Measurements from ENCODE around the gene RNF128. TPM values are rescaled to one million over a fixed set of nuclear protein-coding genes. Genes with fewer than 3 reads are reported as not detected.

Gene RNF128
- total RNA-seq, 5 donors from 2014 or later (not counting 1 experiment from before 2014, with no cell fraction given), result 0.12 to 0.16 (median 0.13) TPM; not detected in 2

DNA sequence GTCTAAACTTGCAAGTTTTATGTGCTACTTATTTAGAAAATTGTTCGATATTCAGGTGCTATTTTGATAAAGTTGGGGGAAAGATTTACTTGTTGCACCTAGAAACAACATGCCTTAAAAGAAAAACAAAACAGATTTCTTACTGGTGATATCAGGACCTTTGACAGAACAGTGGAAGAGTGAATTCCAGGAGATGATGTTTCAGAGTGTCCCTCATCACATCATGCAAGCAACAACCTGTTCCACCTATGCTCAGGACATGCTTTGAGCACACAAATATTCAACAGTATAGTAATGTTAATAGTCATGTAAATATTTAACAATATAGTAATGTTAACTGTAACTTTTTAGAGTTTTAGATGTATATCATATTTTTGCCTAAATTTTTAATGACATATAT is 23.9 kb upstream of the RNF128 start:
- Mint-ChIP-seq H3K9me3 (no peaks in the 10 kb centered on the region), H3K27ac (no peak overlapping the region), H3K4me3 (no peak overlapping the region), H3K36me3 (no peaks in the 10 kb centered on the region), H3K4me1 (no peaks in the 10 kb centered on the region), H3K27me3 (peaks cover 3 to 33% of the 10 kb centered on the region in 2 donors)
- ChIA-PET POLR2A (no interaction called here), CTCF (no interaction called here)
- Histone ChIP-seq H3K4me1 (ENCODE audit: control insufficient read depth in 1 of 2, extremely low read depth in 1 of 2, insufficient read depth in 2 of 2, low read length in 2 of 2) (no peaks in the 10 kb centered on the region), H3K36me3 (ENCODE audit: control insufficient read depth in 2 of 2, extremely low read depth in 1 of 2, insufficient read depth in 1 of 2, low read length in 1 of 2) (no peaks in the 10 kb centered on the region), H3K4me3 (ENCODE audit: control insufficient read depth in 1 of 2, extremely low read depth in 1 of 2, low read length in 1 of 2) (no peak overlapping the region), H3K27ac (ENCODE audit: low read length) (no peak overlapping the region), H3K27me3 (replicated peaks in 1 of 2; ENCODE audit: control insufficient read depth in 2 of 2, extremely low read depth in 1 of 2, insufficient read depth in 2 of 2, low read length in 1 of 2) (no peaks in the 10 kb centered on the region), H3K9me3 (no peaks in the 10 kb centered on the region)
- no peak for DNase-seq
- ATAC-seq (replicated peaks in 1 of 4), result no peak
- WGBS (ENCODE audit: insufficient coverage), result no CpG with 5 or more reads among the region's 1 CpG

DNA sequence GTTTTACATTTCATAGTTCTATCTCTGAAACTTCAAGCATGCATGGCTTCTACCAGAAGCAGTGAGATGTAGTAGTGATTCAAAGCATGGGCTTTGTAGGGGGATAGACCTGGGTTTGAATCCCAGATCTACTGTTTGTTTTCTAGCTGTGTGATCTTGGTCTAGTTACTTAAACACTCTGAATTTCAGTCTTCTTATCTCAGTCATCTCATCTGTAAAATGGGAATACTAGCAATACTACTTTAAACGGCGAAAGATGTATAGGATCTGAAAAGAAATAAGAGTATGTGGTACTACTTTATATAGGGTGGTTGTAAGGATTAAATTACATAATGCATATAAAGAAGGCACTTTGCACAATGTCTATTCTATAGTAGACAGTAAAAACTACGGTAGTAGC is 20.0 kb upstream of the RNF128 start:
- Histone ChIP-seq H3K27me3 (replicated peaks in 1 of 2; ENCODE audit: control insufficient read depth in 2 of 2, extremely low read depth in 1 of 2, insufficient read depth in 2 of 2, low read length in 1 of 2) (no peaks in the 10 kb centered on the region), H3K27ac (ENCODE audit: low read length) (no peak overlapping the region), H3K4me1 (ENCODE audit: control insufficient read depth in 1 of 2, extremely low read depth in 1 of 2, insufficient read depth in 2 of 2, low read length in 2 of 2) (no peaks in the 10 kb centered on the region), H3K36me3 (ENCODE audit: control insufficient read depth in 2 of 2, extremely low read depth in 1 of 2, insufficient read depth in 1 of 2, low read length in 1 of 2) (no peaks in the 10 kb centered on the region), H3K4me3 (ENCODE audit: control insufficient read depth in 1 of 2, extremely low read depth in 1 of 2, low read length in 1 of 2) (no peak overlapping the region), H3K9me3 (no peaks in the 10 kb centered on the region)
- no peak overlapping the region for H3K27ac Mint-ChIP-seq
- CTCF ChIA-PET, result no interaction called here
- H3K36me3 Mint-ChIP-seq, result no peaks in the 10 kb centered on the region
- H3K27me3 Mint-ChIP-seq, result peaks cover 0 to 26% of the 10 kb centered on the region in 2 donors
- no CpG with 5 or more reads among the region's 3 CpGs for WGBS (ENCODE audit: insufficient coverage)
- H3K9me3 Mint-ChIP-seq, result no peaks in the 10 kb centered on the region
- no peaks in the 10 kb centered on the region for H3K4me1 Mint-ChIP-seq
- no peak overlapping the region for H3K4me3 Mint-ChIP-seq
- ATAC-seq (replicated peaks in 1 of 4), result no peak
- DNase-seq, result no peak
- POLR2A ChIA-PET, result no interaction called here

DNA sequence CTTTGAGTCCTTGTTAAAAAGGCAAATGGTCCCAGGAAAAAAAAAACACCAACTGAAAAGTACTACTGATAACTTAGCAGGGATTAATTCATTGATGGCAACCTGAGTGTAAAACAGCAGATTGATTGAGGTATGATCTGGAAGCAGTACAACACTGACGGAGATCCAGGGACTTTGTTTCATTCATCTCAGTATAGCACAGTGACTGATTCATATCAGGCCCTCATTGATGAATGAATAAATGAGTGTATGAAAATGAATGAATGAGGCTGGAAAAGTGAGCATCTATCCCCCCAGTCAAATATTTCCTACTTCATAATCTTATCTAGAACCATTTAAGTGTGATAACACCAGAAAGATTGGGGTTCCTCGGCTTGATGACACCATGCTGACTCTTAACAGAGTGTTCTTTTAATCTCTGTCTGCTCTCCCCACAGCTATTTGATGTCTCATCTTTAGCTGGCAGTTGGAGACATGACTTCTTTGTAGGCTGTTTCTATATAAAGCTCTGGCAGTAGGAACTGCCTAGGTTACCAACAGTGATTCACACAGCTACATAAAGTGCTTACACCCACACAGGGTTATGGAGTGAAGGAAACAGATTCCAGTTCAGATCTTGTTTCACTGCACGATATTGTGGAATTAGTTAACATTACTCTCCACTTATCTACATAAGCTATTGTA is 18.6 kb upstream of the RNF128 start:
- WGBS (ENCODE audit: insufficient coverage), result no CpG with 5 or more reads among the region's 3 CpGs
- Histone ChIP-seq H3K27me3 (replicated peaks in 1 of 2; ENCODE audit: control insufficient read depth in 2 of 2, extremely low read depth in 1 of 2, insufficient read depth in 2 of 2, low read length in 1 of 2) (no peaks in the 10 kb centered on the region), H3K27ac (ENCODE audit: low read length) (no peak overlapping the region), H3K9me3 (no peaks in the 10 kb centered on the region), H3K4me1 (ENCODE audit: control insufficient read depth in 1 of 2, extremely low read depth in 1 of 2, insufficient read depth in 2 of 2, low read length in 2 of 2) (no peaks in the 10 kb centered on the region), H3K36me3 (ENCODE audit: control insufficient read depth in 2 of 2, extremely low read depth in 1 of 2, insufficient read depth in 1 of 2, low read length in 1 of 2) (no peaks in the 10 kb centered on the region), H3K4me3 (ENCODE audit: control insufficient read depth in 1 of 2, extremely low read depth in 1 of 2, low read length in 1 of 2) (no peak overlapping the region)
- H3K9me3 Mint-ChIP-seq, result no peaks in the 10 kb centered on the region
- no peak for DNase-seq
- H3K36me3 Mint-ChIP-seq, result no peaks in the 10 kb centered on the region
- ATAC-seq (replicated peaks in 1 of 4), result no peak
- H3K27me3 Mint-ChIP-seq, result peaks cover 0 to 21% of the 10 kb centered on the region in 2 donors
- H3K4me1 Mint-ChIP-seq, result no peaks in the 10 kb centered on the region
- no peak overlapping the region for H3K27ac Mint-ChIP-seq
- ChIA-PET CTCF (no interaction called here), POLR2A (no interaction called here)
- H3K4me3 Mint-ChIP-seq, result no peak overlapping the region

DNA sequence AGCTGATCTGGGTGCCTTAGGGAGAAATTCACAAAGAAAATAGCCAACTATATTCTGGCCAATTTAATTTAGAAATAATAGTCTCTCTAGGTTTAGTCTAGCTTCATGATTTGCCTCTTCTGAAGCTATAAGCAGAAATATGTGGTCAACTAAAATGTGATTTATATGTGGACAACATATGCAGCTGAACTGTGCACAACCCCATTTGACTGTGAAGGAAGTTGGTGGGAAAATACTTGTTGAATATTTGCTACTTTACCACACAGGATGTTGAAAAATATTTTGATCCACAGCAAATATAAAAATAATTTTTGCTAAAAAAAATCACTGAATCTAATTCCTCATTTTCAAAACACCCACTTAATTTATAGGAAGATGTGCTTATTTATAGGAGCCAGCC is 15.7 kb upstream of the RNF128 start:
- Histone ChIP-seq H3K4me1 (ENCODE audit: control insufficient read depth in 1 of 2, extremely low read depth in 1 of 2, insufficient read depth in 2 of 2, low read length in 2 of 2) (no peaks in the 10 kb centered on the region), H3K27me3 (replicated peaks in 1 of 2; ENCODE audit: control insufficient read depth in 2 of 2, extremely low read depth in 1 of 2, insufficient read depth in 2 of 2, low read length in 1 of 2) (no peaks in the 10 kb centered on the region), H3K36me3 (ENCODE audit: control insufficient read depth in 2 of 2, extremely low read depth in 1 of 2, insufficient read depth in 1 of 2, low read length in 1 of 2) (no peaks in the 10 kb centered on the region), H3K27ac (ENCODE audit: low read length) (no peak overlapping the region), H3K9me3 (no peaks in the 10 kb centered on the region), H3K4me3 (ENCODE audit: control insufficient read depth in 1 of 2, extremely low read depth in 1 of 2, low read length in 1 of 2) (no peak overlapping the region)
- Mint-ChIP-seq H3K9me3 (no peaks in the 10 kb centered on the region), H3K27ac (no peak overlapping the region), H3K4me1 (no peaks in the 10 kb centered on the region), H3K27me3 (peaks cover 0 to 20% of the 10 kb centered on the region in 2 donors), H3K4me3 (no peak overlapping the region), H3K36me3 (no peaks in the 10 kb centered on the region)
- no peak for ATAC-seq (replicated peaks in 1 of 4)
- DNase-seq, result no peak
- POLR2A ChIA-PET, result no interaction called here
- CTCF ChIA-PET, result no interaction called here

DNA sequence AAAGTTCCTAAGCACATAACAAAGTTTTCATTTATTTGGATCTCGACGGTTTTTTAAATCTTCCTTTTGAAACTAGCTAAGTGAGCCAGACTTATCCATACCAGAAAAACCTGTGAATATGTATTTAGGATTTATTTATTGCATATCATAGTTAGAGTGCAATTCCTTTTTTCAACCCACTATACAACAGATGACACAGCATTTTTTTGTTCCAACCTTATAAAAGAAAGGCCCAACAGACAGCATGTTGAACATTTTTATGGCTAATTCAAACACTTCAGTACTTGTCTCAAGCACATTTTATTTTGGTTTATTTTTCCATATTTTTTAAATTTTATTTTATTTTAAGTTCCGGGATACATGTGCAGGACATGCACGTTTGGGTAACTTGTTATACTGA is 15.1 kb upstream of the RNF128 start:
- no CpG with 5 or more reads among the region's 4 CpGs for WGBS (ENCODE audit: insufficient coverage)
- ATAC-seq (replicated peaks in 1 of 4) (no peak), DNase-seq (no peak)
- no peak overlapping the region for H3K27ac Mint-ChIP-seq
- H3K27me3 Mint-ChIP-seq, result peaks cover 0 to 24% of the 10 kb centered on the region in 2 donors
- no peak overlapping the region for H3K4me3 Mint-ChIP-seq
- no peaks in the 10 kb centered on the region for H3K9me3 ChIP-seq
- H3K4me1 Mint-ChIP-seq, result no peaks in the 10 kb centered on the region
- no peaks in the 10 kb centered on the region for H3K27me3 ChIP-seq (replicated peaks in 1 of 2; ENCODE audit: control insufficient read depth in 2 of 2, extremely low read depth in 1 of 2, insufficient read depth in 2 of 2, low read length in 1 of 2)
- no peaks in the 10 kb centered on the region for H3K4me1 ChIP-seq (ENCODE audit: control insufficient read depth in 1 of 2, extremely low read depth in 1 of 2, insufficient read depth in 2 of 2, low read length in 2 of 2)
- CTCF ChIA-PET, result no interaction called here
- POLR2A ChIA-PET, result no interaction called here
- H3K9me3 Mint-ChIP-seq, result no peaks in the 10 kb centered on the region
- no peak overlapping the region for H3K4me3 ChIP-seq (ENCODE audit: control insufficient read depth in 1 of 2, extremely low read depth in 1 of 2, low read length in 1 of 2)
- H3K36me3 ChIP-seq (ENCODE audit: control insufficient read depth in 2 of 2, extremely low read depth in 1 of 2, insufficient read depth in 1 of 2, low read length in 1 of 2), result no peaks in the 10 kb centered on the region
- no peak overlapping the region for H3K27ac ChIP-seq (ENCODE audit: low read length)
- H3K36me3 Mint-ChIP-seq, result no peaks in the 10 kb centered on the region

DNA sequence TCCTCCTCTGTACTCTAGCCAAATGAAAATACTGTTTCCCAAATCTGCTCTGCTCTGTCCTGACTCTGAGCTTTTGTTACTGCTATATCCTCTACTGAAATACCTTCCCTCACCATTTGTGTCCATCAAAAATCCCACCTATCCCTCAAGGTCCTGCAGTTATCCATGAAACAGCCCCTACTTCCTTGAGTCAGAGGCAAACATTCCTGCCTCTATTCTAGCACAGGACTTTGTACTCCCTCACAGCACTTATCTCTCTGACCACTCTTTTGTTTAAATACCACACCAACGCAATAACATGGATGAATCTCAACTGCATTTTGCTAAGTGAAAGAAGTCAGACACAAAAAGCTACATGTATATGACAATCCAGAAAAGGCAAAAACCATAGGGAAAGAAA is 10.5 kb upstream of the RNF128 start:
- Histone ChIP-seq H3K36me3 (ENCODE audit: control insufficient read depth in 2 of 2, extremely low read depth in 1 of 2, insufficient read depth in 1 of 2, low read length in 1 of 2) (no peaks in the 10 kb centered on the region), H3K4me1 (ENCODE audit: control insufficient read depth in 1 of 2, extremely low read depth in 1 of 2, insufficient read depth in 2 of 2, low read length in 2 of 2) (no peaks in the 10 kb centered on the region), H3K4me3 (ENCODE audit: control insufficient read depth in 1 of 2, extremely low read depth in 1 of 2, low read length in 1 of 2) (no peak overlapping the region), H3K27ac (ENCODE audit: low read length) (no peak overlapping the region), H3K27me3 (replicated peaks in 1 of 2; ENCODE audit: control insufficient read depth in 2 of 2, extremely low read depth in 1 of 2, insufficient read depth in 2 of 2, low read length in 1 of 2) (no peaks in the 10 kb centered on the region), H3K9me3 (no peaks in the 10 kb centered on the region)
- Mint-ChIP-seq H3K36me3 (no peaks in the 10 kb centered on the region), H3K27ac (no peak overlapping the region), H3K9me3 (no peaks in the 10 kb centered on the region), H3K27me3 (peaks cover 0 to 21% of the 10 kb centered on the region in 2 donors), H3K4me3 (no peak overlapping the region), H3K4me1 (no peaks in the 10 kb centered on the region)
- ATAC-seq (replicated peaks in 1 of 4), result no peak
- no peak for DNase-seq
- POLR2A ChIA-PET, result no interaction called here
- CTCF ChIA-PET, result no interaction called here
- whole genome bisulfite sequencing (ENCODE audit: insufficient coverage), result no CpG with 5 or more reads among the region's 1 CpG

DNA sequence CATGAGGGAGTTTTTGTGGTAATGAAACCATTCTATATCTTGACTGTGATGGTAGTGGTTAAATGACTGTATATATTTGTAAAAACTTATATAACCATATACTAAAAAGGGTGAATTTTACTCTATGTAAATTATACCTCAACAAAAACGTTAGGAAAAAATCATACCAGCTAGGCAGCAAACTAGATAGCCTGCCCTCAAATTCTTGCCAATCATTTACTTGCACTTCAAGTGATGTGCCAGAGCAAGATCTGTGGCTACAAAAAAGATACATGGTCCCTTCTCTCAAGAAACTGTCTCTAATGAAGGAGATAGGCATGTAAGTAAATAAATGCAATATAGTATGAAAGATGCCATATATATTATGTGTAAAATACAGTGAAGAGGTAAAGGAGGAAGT is 10.0 kb upstream of the RNF128 start:
- no peaks in the 10 kb centered on the region for H3K9me3 Mint-ChIP-seq
- H3K36me3 ChIP-seq (ENCODE audit: control insufficient read depth in 2 of 2, extremely low read depth in 1 of 2, insufficient read depth in 1 of 2, low read length in 1 of 2), result no peaks in the 10 kb centered on the region
- no peaks in the 10 kb centered on the region for H3K27me3 ChIP-seq (replicated peaks in 1 of 2; ENCODE audit: control insufficient read depth in 2 of 2, extremely low read depth in 1 of 2, insufficient read depth in 2 of 2, low read length in 1 of 2)
- no peaks in the 10 kb centered on the region for H3K4me1 ChIP-seq (ENCODE audit: control insufficient read depth in 1 of 2, extremely low read depth in 1 of 2, insufficient read depth in 2 of 2, low read length in 2 of 2)
- no peaks in the 10 kb centered on the region for H3K36me3 Mint-ChIP-seq
- CTCF ChIA-PET, result no interaction called here
- H3K4me3 Mint-ChIP-seq, result no peak overlapping the region
- H3K27ac ChIP-seq (ENCODE audit: low read length), result no peak overlapping the region
- H3K9me3 ChIP-seq, result no peaks in the 10 kb centered on the region
- no peak overlapping the region for H3K27ac Mint-ChIP-seq
- POLR2A ChIA-PET, result no interaction called here
- WGBS (ENCODE audit: insufficient coverage), result no CpG with 5 or more reads among the region's 1 CpG
- DNase-seq (no peak), ATAC-seq (replicated peaks in 1 of 4) (no peak)
- H3K27me3 Mint-ChIP-seq, result peaks cover 0 to 21% of the 10 kb centered on the region in 2 donors
- no peak overlapping the region for H3K4me3 ChIP-seq (ENCODE audit: control insufficient read depth in 1 of 2, extremely low read depth in 1 of 2, low read length in 1 of 2)
- no peaks in the 10 kb centered on the region for H3K4me1 Mint-ChIP-seq
